RWPE2 (cell line): ENCODE data around the gene NEURL1.

Experiments
- ATAC-seq: fragments of 200-7000 bp; cut with Tn5 transposase; 3 replicates; pipeline ENCODE4 v1.9.1; 2021; ENCODE audit warnings: low read depth
- DNase-seq: peaks from one replicate; pipeline ENCODE4 v3.0.0-alpha.2; 2020; ENCODE audit warnings: low spot score
- H3K27ac ChIP-seq: fragments of 450-650 bp; 2 replicates; pipeline ENCODE4 v1.5.1; 2017; ENCODE audit warnings: mild to moderate bottlenecking; ENCODE audit not compliant: poor library complexity, severe bottlenecking
- H3K27me3 ChIP-seq: fragments of 250-450 bp; sonication (Bioruptor Pico); 2 replicates; pipeline ENCODE4 v1.5.1; 2021; ENCODE audit warnings: mild to moderate bottlenecking, moderate library complexity; ENCODE audit not compliant: insufficient read depth, poor library complexity, severe bottlenecking
- H3K36me3 ChIP-seq: fragments of 250-450 bp; sonication (Bioruptor Pico); 2 replicates; pipeline ENCODE4 v1.5.1; 2020; ENCODE audit warnings: low read depth, mild to moderate bottlenecking, moderate library complexity
- H3K4me1 ChIP-seq: fragments of 250-450 bp; sonication (Bioruptor Pico); 2 replicates; pipeline ENCODE4 v1.5.1; 2021; ENCODE audit warnings: mild to moderate bottlenecking, moderate library complexity; ENCODE audit not compliant: insufficient read depth, poor library complexity, severe bottlenecking
- H3K4me3 ChIP-seq: fragments of 250-450 bp; sonication (Bioruptor Pico); 2 replicates; pipeline ENCODE4 v1.5.1; 2021; ENCODE audit warnings: mild to moderate bottlenecking, moderate library complexity; ENCODE audit not compliant: severe bottlenecking
- H3K9me3 ChIP-seq: fragments of 250-450 bp; sonication (Bioruptor Pico); 2 replicates; pipeline ENCODE4 v1.5.1; 2021; ENCODE audit warnings: mild to moderate bottlenecking, moderate library complexity; ENCODE audit not compliant: severe bottlenecking
- CTCF ChIP-seq: fragments of 450-650 bp; IDR thresholded peaks from one replicate; pipeline ENCODE4 v1.5.1; 2017; ENCODE audit warnings: mild to moderate bottlenecking, moderate library complexity; ENCODE audit not compliant: poor library complexity, severe bottlenecking

NEURL1 gene

DNA sequence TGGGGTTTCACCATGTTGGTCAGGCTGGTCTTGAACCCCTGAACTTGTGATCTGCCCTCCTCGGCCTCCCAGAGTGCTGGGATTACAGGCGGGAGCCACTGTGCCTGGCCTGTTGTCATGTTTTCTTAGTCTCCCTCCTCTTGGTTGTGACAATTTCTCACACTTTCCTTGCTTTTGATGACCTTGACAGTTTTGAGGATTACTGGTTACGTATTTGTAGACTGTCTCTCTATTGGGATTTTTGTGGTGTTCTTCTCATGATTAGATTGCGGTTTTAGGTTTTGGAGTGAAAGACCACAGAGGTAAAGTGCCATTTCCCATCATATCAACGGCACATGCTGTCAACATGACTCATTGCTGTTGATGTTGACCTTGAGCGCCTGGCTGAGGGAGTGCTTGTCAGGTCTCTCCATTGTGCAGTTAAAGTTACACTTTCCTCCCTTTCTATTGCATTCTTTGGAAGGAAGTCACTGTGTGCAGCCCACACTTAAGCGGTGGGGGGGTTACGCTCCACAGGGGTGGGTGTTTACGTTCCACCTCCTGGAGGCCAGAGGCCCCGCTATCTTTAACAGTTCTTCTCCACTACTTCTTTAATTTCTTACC lies 10.8 kb downstream of the NEURL1 start:
- Histone ChIP-seq H3K36me3 (no peaks in the 10 kb centered on the region), H3K4me1 (peaks cover 5% of the 10 kb centered on the region), H3K4me3 (no peak overlapping the region), H3K27ac (no peak overlapping the region), H3K9me3 (no peaks in the 10 kb centered on the region), H3K27me3 (no peaks in the 10 kb centered on the region)
- no peak for TF ChIP-seq CTCF
- ATAC-seq (peak; percentile 82), DNase-seq (no peak)

DNA sequence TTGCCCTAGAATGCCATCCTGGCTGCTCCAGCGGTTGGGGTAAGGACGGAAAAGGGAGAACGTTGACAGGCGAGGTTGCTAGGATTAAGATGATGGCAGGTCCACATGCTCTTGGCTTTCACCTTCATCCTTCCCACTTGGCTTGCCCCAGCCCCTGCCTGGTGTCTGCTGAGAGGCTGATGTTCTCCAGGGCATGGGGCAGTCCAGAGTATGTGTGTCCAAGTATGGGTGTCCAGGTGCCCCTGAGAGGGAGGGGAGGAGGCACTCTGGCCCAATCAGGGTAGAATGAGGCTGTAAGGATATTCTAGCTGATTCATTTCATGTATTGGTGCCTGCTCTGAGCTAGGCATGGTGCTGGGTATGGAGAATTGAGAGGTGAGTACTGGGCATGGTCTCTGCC lies 12.6 kb downstream of the NEURL1 start:
- no peak overlapping the region for H3K27ac ChIP-seq
- TF ChIP-seq CTCF: no peak
- no peaks in the 10 kb centered on the region for H3K9me3 ChIP-seq
- no peaks in the 10 kb centered on the region for H3K27me3 ChIP-seq
- ATAC-seq (no peak), DNase-seq (peak; percentile 26)
- H3K4me1 ChIP-seq: peaks cover 5% of the 10 kb centered on the region
- no peaks in the 10 kb centered on the region for H3K36me3 ChIP-seq
- no peak overlapping the region for H3K4me3 ChIP-seq

- Histone ChIP-seq H3K9me3 (no peaks in the 10 kb centered on the region), H3K27me3 (no peaks in the 10 kb centered on the region), H3K36me3 (no peaks in the 10 kb centered on the region), H3K4me3 (no peak overlapping the region), H3K27ac (no peak overlapping the region), H3K4me1 (peaks cover 5% of the 10 kb centered on the region)
- TF ChIP-seq CTCF: no peak
- no peak for ATAC-seq
- DNase-seq: peak; percentile 48
Observed at GRCh38 chr10:103507235-103508191, 14.0 kb downstream of the NEURL1 start.

DNA sequence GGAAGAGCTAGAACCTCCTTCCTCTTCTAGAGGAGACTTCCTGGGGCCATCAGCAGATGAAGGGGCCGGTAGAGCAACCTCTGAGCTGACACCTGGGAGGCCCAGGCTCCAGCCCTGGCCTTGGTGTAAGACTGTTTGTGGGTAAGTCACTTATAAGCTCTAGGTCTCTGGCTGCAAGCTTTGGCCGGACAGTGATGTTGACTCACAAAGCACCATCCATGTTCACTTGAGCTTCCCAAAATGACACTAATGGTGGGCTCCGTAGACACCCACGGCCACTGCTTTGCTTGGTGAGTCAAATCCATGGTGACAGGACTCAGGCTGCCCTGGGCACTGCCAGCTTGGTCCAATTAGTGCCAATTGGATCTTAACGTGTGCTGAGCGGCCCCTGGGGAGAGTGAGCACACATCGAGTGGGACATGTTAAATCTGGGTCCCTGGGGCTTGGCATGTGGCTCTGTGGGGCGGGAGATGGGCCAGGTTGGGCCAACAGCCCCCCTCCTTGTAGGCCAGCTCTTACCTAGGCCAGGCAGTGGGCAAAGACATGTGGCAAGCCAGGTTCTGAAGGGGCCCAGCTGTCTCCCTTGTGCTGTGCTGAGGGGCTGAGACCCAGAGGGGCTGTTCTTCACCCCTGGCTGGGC lies 16.7 kb downstream of the NEURL1 start:
- H3K36me3 ChIP-seq: no peaks in the 10 kb centered on the region
- no peak for DNase-seq

More for the DNA sequence above, 16.7 kb downstream of the NEURL1 start:
- H3K9me3 ChIP-seq: no peaks in the 10 kb centered on the region
- H3K4me3 ChIP-seq: no peak overlapping the region
- no peak overlapping the region for H3K27ac ChIP-seq
- no peak for ATAC-seq
- TF ChIP-seq CTCF: no peak
- no peaks in the 10 kb centered on the region for H3K27me3 ChIP-seq
- H3K4me1 ChIP-seq: peaks cover under 1% of the 10 kb centered on the region
